Astrocyte (in vitro differentiated cells and primary cell): ENCODE measurements around the gene TMIGD3. TPM values are rescaled to one million over a fixed set of nuclear protein-coding genes. Genes with fewer than 3 reads are reported as not detected.

Experiments used
- DNase-seq: peaks from one replicate; pipeline ENCODE4 v3.0.0-alpha.2; 2010; ENCODE audit warnings: low read depth
- FAIRE-seq: peaks from 2 replicates; lab custom pipeline; 2011; peaks lifted over from hg19 to GRCh38; lab: Jason Lieb, UNC
- H2AFZ ChIP-seq: 2 replicates; pipeline ENCODE4 v1.6.0; 2012; ENCODE audit warnings: low read depth, low read length, inconsistent platforms
- H3K27ac ChIP-seq: 2 replicates; pipeline ENCODE4 v1.5.1; 2011; ENCODE audit warnings: low read depth, low read length, inconsistent platforms
- H3K27me3 ChIP-seq: 2 replicates; pipeline ENCODE4 v1.6.0; 2011; ENCODE audit warnings: low read length, inconsistent platforms; ENCODE audit not compliant: insufficient read depth
- H3K36me3 ChIP-seq: 2 replicates; pipeline ENCODE4 v1.5.1; 2011; ENCODE audit warnings: low read length, inconsistent platforms; ENCODE audit not compliant: insufficient read depth
- H3K4me1 ChIP-seq: 2 replicates; pipeline ENCODE4 v1.5.1; 2011; ENCODE audit warnings: low read length, inconsistent platforms; ENCODE audit not compliant: insufficient read depth
- H3K4me2 ChIP-seq: 2 replicates; pipeline ENCODE4 v1.6.0; 2012; ENCODE audit warnings: low read length, inconsistent platforms
- H3K4me3 ChIP-seq: 2 replicates; pipeline ENCODE4 v1.5.1; 2011; ENCODE audit warnings: low read depth, mild to moderate bottlenecking, low read length, inconsistent platforms; ENCODE audit not compliant: insufficient read depth
- H3K79me2 ChIP-seq: 2 replicates; pipeline ENCODE4 v1.6.0; 2012; ENCODE audit warnings: mild to moderate bottlenecking, low read length, inconsistent platforms; ENCODE audit not compliant: insufficient read depth
- H3K9ac ChIP-seq: 2 replicates; pipeline ENCODE4 v1.6.0; 2012; ENCODE audit warnings: mild to moderate bottlenecking, low read length, inconsistent platforms
- H3K9me3 ChIP-seq: 2 replicates; pipeline ENCODE4 v1.5.1; 2012; ENCODE audit warnings: low read depth, mild to moderate bottlenecking, low read length, inconsistent platforms; ENCODE audit not compliant: insufficient read depth
- H4K20me1 ChIP-seq: 2 replicates; pipeline ENCODE4 v1.6.0; 2012; ENCODE audit warnings: low read length, inconsistent platforms; ENCODE audit not compliant: insufficient read depth
- H3K27ac Mint-ChIP-seq: one replicate; pipeline ENCODE4 v1.8.0; 2021; ENCODE audit warnings: mild to moderate bottlenecking, mixed read lengths; ENCODE audit not compliant: unreplicated experiment
- H3K27me3 Mint-ChIP-seq: one replicate; pipeline ENCODE4 v1.8.0; 2021; ENCODE audit warnings: low read depth, mixed read lengths; ENCODE audit not compliant: unreplicated experiment
- H3K36me3 Mint-ChIP-seq: one replicate; pipeline ENCODE4 v1.8.0; 2021; ENCODE audit warnings: low read depth, mixed read lengths; ENCODE audit not compliant: unreplicated experiment
- H3K4me1 Mint-ChIP-seq: one replicate; pipeline ENCODE4 v1.8.0; 2021; ENCODE audit warnings: low read depth, mixed read lengths; ENCODE audit not compliant: unreplicated experiment
- H3K4me3 Mint-ChIP-seq: one replicate; pipeline ENCODE4 v1.8.0; 2021; ENCODE audit warnings: mild to moderate bottlenecking, moderate library complexity, mixed read lengths; ENCODE audit not compliant: unreplicated experiment
- H3K9me3 Mint-ChIP-seq: one replicate; pipeline ENCODE4 v1.8.0; 2021; ENCODE audit warnings: mild to moderate bottlenecking, mixed read lengths; ENCODE audit not compliant: unreplicated experiment
- EZH2 ChIP-seq: IDR thresholded peaks from 2 replicates; pipeline ENCODE4 v1.6.1; 2012; ENCODE audit warnings: mild to moderate bottlenecking, low read length, inconsistent platforms; ENCODE audit not compliant: insufficient read depth
- total RNA-seq: library from RNA; stranded (reverse); gene quantifications from 2 replicates; pipeline ENCODE4 v1.2.1, GENCODE V29; 2021
- TF ChIP-seq, protein P1 (sequence below): IDR thresholded peaks from 2 replicates; pipeline ENCODE4 v1.5.1; 2011; ENCODE audit warnings: low read depth, mild to moderate bottlenecking, inconsistent platforms, low read length, moderate library complexity; ENCODE audit not compliant: insufficient read depth

Gene TMIGD3
- total RNA-seq, 1 donor from 2014 or later: not detected

DNA sequence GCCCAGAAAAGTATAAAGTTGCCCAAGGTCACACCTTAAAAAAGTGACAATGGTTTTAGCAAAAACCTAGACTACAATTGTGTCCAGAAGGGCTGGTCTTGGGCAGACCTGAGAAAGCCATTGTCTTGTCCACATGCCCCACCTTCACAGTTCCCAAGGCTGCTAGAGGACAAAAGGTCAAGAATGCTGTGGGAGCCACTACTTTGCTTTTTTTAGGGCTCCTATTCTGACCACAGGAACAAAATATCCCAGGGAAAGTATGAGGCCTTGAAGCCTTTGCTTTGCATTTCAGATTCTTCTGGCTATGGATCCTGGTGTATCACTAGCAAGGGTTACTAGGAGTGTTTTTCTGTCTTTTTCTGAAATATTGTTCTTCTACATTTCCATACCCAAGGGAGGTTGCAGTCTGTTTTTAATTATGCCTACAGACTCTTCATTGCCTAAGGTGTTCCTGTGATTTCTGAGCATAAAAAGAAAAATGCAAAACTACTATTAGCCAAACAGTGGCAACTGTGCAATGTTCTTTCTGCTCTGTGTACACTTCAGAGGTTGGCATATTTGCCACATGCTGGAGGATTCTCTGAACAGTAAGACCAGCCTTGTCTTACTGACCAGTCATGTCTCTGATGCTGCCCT is 18.9 kb downstream of the TMIGD3 start:
- Histone ChIP-seq H3K27ac (no peak overlapping the region), H3K4me2 (no peak overlapping the region), H3K27me3 (peaks cover 3% of the 10 kb centered on the region), H3K36me3 (no peaks in the 10 kb centered on the region), H4K20me1 (no peaks in the 10 kb centered on the region), H3K79me2 (no peaks in the 10 kb centered on the region), H2AFZ (no peak overlapping the region), H3K4me3 (no peak overlapping the region), H3K9ac (no peak overlapping the region), H3K4me1 (no peaks in the 10 kb centered on the region), H3K9me3 (no peaks in the 10 kb centered on the region)
- peaks cover 24% of the 10 kb centered on the region for H3K27me3 Mint-ChIP-seq
- TF ChIP-seq, protein P1, sequence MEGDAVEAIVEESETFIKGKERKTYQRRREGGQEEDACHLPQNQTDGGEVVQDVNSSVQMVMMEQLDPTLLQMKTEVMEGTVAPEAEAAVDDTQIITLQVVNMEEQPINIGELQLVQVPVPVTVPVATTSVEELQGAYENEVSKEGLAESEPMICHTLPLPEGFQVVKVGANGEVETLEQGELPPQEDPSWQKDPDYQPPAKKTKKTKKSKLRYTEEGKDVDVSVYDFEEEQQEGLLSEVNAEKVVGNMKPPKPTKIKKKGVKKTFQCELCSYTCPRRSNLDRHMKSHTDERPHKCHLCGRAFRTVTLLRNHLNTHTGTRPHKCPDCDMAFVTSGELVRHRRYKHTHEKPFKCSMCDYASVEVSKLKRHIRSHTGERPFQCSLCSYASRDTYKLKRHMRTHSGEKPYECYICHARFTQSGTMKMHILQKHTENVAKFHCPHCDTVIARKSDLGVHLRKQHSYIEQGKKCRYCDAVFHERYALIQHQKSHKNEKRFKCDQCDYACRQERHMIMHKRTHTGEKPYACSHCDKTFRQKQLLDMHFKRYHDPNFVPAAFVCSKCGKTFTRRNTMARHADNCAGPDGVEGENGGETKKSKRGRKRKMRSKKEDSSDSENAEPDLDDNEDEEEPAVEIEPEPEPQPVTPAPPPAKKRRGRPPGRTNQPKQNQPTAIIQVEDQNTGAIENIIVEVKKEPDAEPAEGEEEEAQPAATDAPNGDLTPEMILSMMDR: no peak
- no peak for TF ChIP-seq EZH2
- H3K27ac Mint-ChIP-seq: no peak overlapping the region
- no peaks in the 10 kb centered on the region for H3K9me3 Mint-ChIP-seq
- FAIRE-seq: no peak
- no peak for DNase-seq
- peaks cover 7% of the 10 kb centered on the region for H3K4me1 Mint-ChIP-seq
- H3K4me3 Mint-ChIP-seq: no peak overlapping the region
- no peaks in the 10 kb centered on the region for H3K36me3 Mint-ChIP-seq

DNA sequence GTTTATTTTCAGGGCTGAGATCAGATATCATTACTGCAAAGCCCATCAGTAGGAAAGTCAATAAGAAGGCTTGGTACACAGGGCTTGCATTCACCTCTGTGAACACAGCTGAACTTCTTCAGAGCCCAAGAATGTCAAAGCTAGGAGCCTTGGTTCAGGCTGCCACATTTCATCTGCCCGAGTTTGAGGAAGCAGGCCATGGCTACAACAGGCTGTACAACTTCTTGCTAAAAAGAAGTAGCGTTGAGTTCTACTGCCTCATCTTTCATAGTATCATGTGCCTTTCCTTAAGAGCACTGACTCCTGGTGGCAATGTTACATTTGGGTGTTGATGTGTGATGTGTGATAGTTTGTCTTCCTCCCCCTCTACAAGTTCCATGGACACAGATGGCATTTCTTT is 19.6 kb downstream of the TMIGD3 start:
- DNase-seq: no peak
- Mint-ChIP-seq H3K27me3 (peaks cover 18% of the 10 kb centered on the region), H3K27ac (no peak overlapping the region), H3K36me3 (no peaks in the 10 kb centered on the region), H3K9me3 (no peaks in the 10 kb centered on the region), H3K4me3 (no peak overlapping the region), H3K4me1 (peaks cover 7% of the 10 kb centered on the region)
- no peaks in the 10 kb centered on the region for H3K36me3 ChIP-seq
- no peaks in the 10 kb centered on the region for H3K9me3 ChIP-seq
- no peak overlapping the region for H3K27ac ChIP-seq
- H3K79me2 ChIP-seq: no peaks in the 10 kb centered on the region
- H3K4me3 ChIP-seq: no peak overlapping the region
- no peak overlapping the region for H3K9ac ChIP-seq
- H3K4me1 ChIP-seq: no peaks in the 10 kb centered on the region
- FAIRE-seq: no peak
- H3K27me3 ChIP-seq: peaks cover 3% of the 10 kb centered on the region
- TF ChIP-seq, protein P1: no peak
- no peak for TF ChIP-seq EZH2
- no peak overlapping the region for H3K4me2 ChIP-seq
- no peak overlapping the region for H2AFZ ChIP-seq
- H4K20me1 ChIP-seq: no peaks in the 10 kb centered on the region

DNA sequence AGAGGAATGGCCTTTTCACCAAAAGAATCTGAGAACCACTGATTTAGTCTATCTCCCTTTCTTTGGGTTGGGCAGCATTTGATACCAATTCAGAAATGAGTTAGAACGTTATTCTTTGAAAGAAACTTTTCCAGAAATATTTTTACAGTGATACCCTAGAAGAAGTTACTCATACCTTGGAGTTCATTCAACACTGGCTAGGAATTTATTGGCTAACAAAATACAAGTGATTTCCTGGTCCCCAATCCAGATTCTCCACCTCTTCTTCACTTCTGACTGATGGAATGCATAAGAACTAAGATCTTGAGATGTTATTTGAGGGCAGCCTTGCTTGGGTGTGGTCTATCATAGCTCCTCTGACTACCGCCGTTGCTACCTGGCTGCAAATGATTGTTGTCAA is 20.3 kb downstream of the TMIGD3 start:
- DNase-seq (peak; percentile 35), FAIRE-seq (no peak)
- Histone ChIP-seq H3K27ac (no peak overlapping the region), H3K4me2 (no peak overlapping the region), H3K4me3 (no peak overlapping the region), H3K36me3 (no peaks in the 10 kb centered on the region), H3K9me3 (no peaks in the 10 kb centered on the region), H3K27me3 (peaks cover 3% of the 10 kb centered on the region), H2AFZ (no peak overlapping the region), H3K4me1 (no peaks in the 10 kb centered on the region), H4K20me1 (no peaks in the 10 kb centered on the region), H3K9ac (no peak overlapping the region), H3K79me2 (no peaks in the 10 kb centered on the region)
- TF ChIP-seq, protein P1: no peak
- TF ChIP-seq EZH2: no peak
- Mint-ChIP-seq H3K4me1 (peaks cover 7% of the 10 kb centered on the region), H3K36me3 (no peaks in the 10 kb centered on the region), H3K27me3 (peaks cover 11% of the 10 kb centered on the region), H3K27ac (no peak overlapping the region), H3K4me3 (no peak overlapping the region), H3K9me3 (no peaks in the 10 kb centered on the region)
